ENCODE data around the gene QPCT. TPM values are rescaled to one million over a fixed set of nuclear protein-coding genes. Genes with fewer than 3 reads are reported as not detected.

Gene QPCT
- total and polyA plus RNA-seq, 2 experiments from 2014 or later = 37.5 to 48.5 TPM

DNA sequence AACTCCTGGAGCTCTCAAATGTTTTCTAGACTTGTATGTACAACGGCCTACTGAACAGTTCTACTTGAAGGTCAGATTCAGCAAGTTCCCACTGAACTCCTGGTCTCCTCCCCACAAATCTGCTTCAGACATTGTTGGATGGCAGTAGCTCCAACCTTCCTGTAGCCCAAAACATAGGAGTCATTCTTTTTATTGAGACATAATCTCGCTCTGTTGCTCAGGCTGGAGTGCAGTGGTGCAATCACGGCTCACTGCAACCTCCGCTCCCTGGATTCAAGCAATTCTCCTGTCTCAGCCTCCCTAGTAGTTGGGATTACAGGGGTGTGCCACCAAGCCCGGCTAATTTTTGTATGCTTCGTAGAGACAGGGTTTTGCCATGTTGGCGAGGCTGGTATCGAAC, 47.3 kb downstream of the QPCT start:
- no peak overlapping the region for H3K4me2 ChIP-seq (ENCODE audit: unreplicated experiment)
- H3F3A ChIP-seq (ENCODE audit: insufficient read depth) = peaks cover 50% of the 10 kb centered on the region
- H2AFZ ChIP-seq = no peak overlapping the region
- H4K20me1 ChIP-seq (ENCODE audit: insufficient read depth) = no peaks in the 10 kb centered on the region
- peaks cover 49% of the 10 kb centered on the region for H3K4me1 ChIP-seq (ENCODE audit: insufficient read depth)
- TF ChIP-seq EZH2 (IDR thresholded peaks at IDR 0.05; ENCODE audit: insufficient read depth, poor library complexity, severe bottlenecking) = no peak
- TF ChIP-seq EZH2phosphoT487 (IDR thresholded peaks at IDR 0.05; ENCODE audit: insufficient read depth, low read depth) = no peak
- DNase-seq = no peak
- H3K27me3 ChIP-seq (replicated peaks; ENCODE audit: insufficient read depth) = no peaks in the 10 kb centered on the region
- H3K27ac ChIP-seq = no peak overlapping the region
- H3K9ac ChIP-seq = no peak overlapping the region
- in situ Hi-C loops (cut with MboI) = loop anchor here (25.0 kb wide), 1 partner anchor 871 kb away; no protein-coding TSS in a partner anchor
- no peaks in the 10 kb centered on the region for H3K9me3 ChIP-seq (ENCODE audit: low read depth)
- H3K4me3 ChIP-seq = no peak overlapping the region
- no peaks in the 10 kb centered on the region for H3K9me2 ChIP-seq (ENCODE audit: insufficient read depth)
- H3K36me3 ChIP-seq (ENCODE audit: low read depth) = no peaks in the 10 kb centered on the region
- H3K79me2 ChIP-seq (ENCODE audit: insufficient read depth) = no peaks in the 10 kb centered on the region
- WGBS, 2 experiments (ENCODE audit: low coverage in 1 of 2, low lambda C conversion rate in 2 of 2, missing lambda C conversion rate in 2 of 2) = 96 to 98% methylated on average over 8 of the region's 8 CpGs

DNA sequence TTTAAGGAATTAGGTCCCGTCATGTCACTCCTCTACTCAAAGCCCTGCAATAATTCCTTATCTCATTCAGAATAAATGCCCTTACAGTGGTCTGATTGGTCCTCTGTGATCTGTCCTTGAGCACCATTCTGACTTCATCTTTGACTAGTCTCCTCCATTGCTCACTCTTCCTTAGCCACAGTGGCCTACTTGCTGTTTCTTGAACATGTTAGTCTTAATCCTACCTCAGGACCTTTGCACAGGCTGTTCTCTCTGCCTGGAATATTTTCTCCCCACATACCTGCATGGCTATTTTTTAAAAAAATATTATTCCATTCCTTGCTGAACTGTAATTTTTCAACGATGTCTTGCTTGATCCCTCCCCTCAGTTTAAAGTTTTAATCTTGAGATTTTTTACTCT, 48.0 kb downstream of the QPCT start:
- Histone ChIP-seq H3K9me2 (ENCODE audit: insufficient read depth) (no peaks in the 10 kb centered on the region), H3F3A (ENCODE audit: insufficient read depth) (peaks cover 43% of the 10 kb centered on the region), H4K20me1 (ENCODE audit: insufficient read depth) (no peaks in the 10 kb centered on the region), H3K4me3 (no peak overlapping the region), H3K27me3 (replicated peaks; ENCODE audit: insufficient read depth) (no peaks in the 10 kb centered on the region), H3K4me1 (ENCODE audit: insufficient read depth) (peaks cover 42% of the 10 kb centered on the region), H3K36me3 (ENCODE audit: low read depth) (no peaks in the 10 kb centered on the region), H3K9me3 (ENCODE audit: low read depth) (no peaks in the 10 kb centered on the region), H3K27ac (no peak overlapping the region), H2AFZ (no peak overlapping the region), H3K9ac (no peak overlapping the region), H3K79me2 (ENCODE audit: insufficient read depth) (no peaks in the 10 kb centered on the region), H3K4me2 (ENCODE audit: unreplicated experiment) (no peak overlapping the region)
- TF ChIP-seq EZH2 (IDR thresholded peaks at IDR 0.05; ENCODE audit: insufficient read depth, poor library complexity, severe bottlenecking) (no peak), EZH2phosphoT487 (IDR thresholded peaks at IDR 0.05; ENCODE audit: insufficient read depth, low read depth) (no peak)
- in situ Hi-C loops (cut with MboI) = loop anchor here (25.0 kb wide), 1 partner anchor 870 kb away; no protein-coding TSS in a partner anchor
- no peak for DNase-seq
- WGBS, 2 experiments (ENCODE audit: low coverage in 1 of 2, low lambda C conversion rate in 2 of 2, missing lambda C conversion rate in 2 of 2) = 97 to 99% methylated on average over 2 of the region's 2 CpGs

DNA sequence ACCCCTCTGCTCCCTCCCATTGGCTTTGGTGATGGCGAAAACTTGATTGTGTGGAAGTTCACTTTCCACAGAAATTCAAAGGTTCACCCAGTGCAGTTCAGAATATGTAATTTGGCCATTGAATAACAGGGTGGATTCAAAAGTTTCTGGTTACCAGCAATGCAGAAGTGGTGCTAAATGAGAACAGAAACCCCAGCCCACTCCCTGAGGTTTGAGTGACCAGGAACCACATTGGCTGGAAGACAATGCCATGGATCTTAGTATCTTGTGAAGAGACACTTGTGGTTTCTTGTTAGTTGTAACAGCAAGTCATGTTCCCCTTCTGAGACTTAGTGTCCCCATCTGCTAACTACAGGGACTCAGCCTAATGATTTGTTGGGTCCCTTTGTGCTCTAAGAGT, 49.8 kb downstream of the QPCT start:
- Histone ChIP-seq H3K27me3 (replicated peaks; ENCODE audit: insufficient read depth) (no peaks in the 10 kb centered on the region), H3K4me2 (ENCODE audit: unreplicated experiment) (no peak overlapping the region), H3K36me3 (ENCODE audit: low read depth) (no peaks in the 10 kb centered on the region), H3K9me3 (ENCODE audit: low read depth) (no peaks in the 10 kb centered on the region), H4K20me1 (ENCODE audit: insufficient read depth) (no peaks in the 10 kb centered on the region), H3K9me2 (ENCODE audit: insufficient read depth) (no peaks in the 10 kb centered on the region), H3K4me3 (no peak overlapping the region), H2AFZ (no peak overlapping the region), H3K9ac (no peak overlapping the region), H3F3A (ENCODE audit: insufficient read depth) (peaks cover 25% of the 10 kb centered on the region), H3K79me2 (ENCODE audit: insufficient read depth) (no peaks in the 10 kb centered on the region), H3K27ac (no peak overlapping the region), H3K4me1 (ENCODE audit: insufficient read depth) (peaks cover 27% of the 10 kb centered on the region)
- no peak for DNase-seq
- in situ Hi-C loops (cut with MboI) = loop anchor here (25.0 kb wide), 1 partner anchor 868 kb away; no protein-coding TSS in a partner anchor
- TF ChIP-seq EZH2phosphoT487 (IDR thresholded peaks at IDR 0.05; ENCODE audit: insufficient read depth, low read depth) = no peak
- no peak for TF ChIP-seq EZH2 (IDR thresholded peaks at IDR 0.05; ENCODE audit: insufficient read depth, poor library complexity, severe bottlenecking)
- 93% methylated on average over 1 of the region's 1 CpG for WGBS, 2 experiments (ENCODE audit: low coverage in 1 of 2, low lambda C conversion rate in 2 of 2, missing lambda C conversion rate in 2 of 2)

- Histone ChIP-seq H3K4me3 (no peak overlapping the region), H3K9ac (no peak overlapping the region), H3K4me2 (ENCODE audit: unreplicated experiment) (no peak overlapping the region), H3K27ac (no peak overlapping the region), H3K4me1 (ENCODE audit: insufficient read depth) (peaks cover 20% of the 10 kb centered on the region), H2AFZ (no peak overlapping the region), H3K79me2 (ENCODE audit: insufficient read depth) (no peaks in the 10 kb centered on the region), H3K9me2 (ENCODE audit: insufficient read depth) (no peaks in the 10 kb centered on the region), H3K9me3 (ENCODE audit: low read depth) (no peaks in the 10 kb centered on the region), H3F3A (ENCODE audit: insufficient read depth) (peaks cover 18% of the 10 kb centered on the region), H4K20me1 (ENCODE audit: insufficient read depth) (no peaks in the 10 kb centered on the region), H3K27me3 (replicated peaks; ENCODE audit: insufficient read depth) (no peaks in the 10 kb centered on the region), H3K36me3 (ENCODE audit: low read depth) (no peaks in the 10 kb centered on the region)
- in situ Hi-C loops (cut with MboI) = loop anchor here (5.0 to 25.0 kb wide), 2 partner anchors 482 to 867 kb away; no protein-coding TSS in a partner anchor
- TF ChIP-seq EZH2phosphoT487 (IDR thresholded peaks at IDR 0.05; ENCODE audit: insufficient read depth, low read depth) = no peak
- no peak for TF ChIP-seq EZH2 (IDR thresholded peaks at IDR 0.05; ENCODE audit: insufficient read depth, poor library complexity, severe bottlenecking)
- DNase-seq = no peak
- 82 to 85% methylated on average over 9 of the region's 9 CpGs for WGBS, 2 experiments (ENCODE audit: low coverage in 1 of 2, low lambda C conversion rate in 2 of 2, missing lambda C conversion rate in 2 of 2)
Measured at GRCh38 chr2:37394796-37395555, 50.5 kb downstream of the QPCT start.

Measured in GM23248 (cell line).